ENCODE data around the gene ASCC3.

ASCC3 gene

DNA sequence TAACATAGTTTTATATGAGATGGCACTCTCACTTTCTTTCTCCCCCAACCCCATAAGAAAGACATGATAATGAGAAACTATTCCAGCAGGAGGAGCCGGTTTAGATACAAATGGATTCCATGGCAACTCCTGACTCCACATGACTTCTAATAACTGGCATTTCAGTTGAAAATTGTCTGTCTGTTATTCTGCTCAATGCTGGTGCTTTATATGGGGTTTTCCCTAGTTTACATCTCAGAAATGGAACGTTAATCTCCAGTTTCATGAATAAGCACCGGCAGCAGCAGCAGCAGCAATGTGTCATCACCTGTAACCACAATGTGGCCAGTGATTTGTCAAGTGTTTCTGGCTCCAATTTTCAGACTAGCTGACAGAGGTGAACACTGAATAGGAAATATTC is 408.5 kb downstream of the ASCC3 start:
- peak; percentile 92 for ATAC-seq
- H3K27ac Mint-ChIP-seq = no peak overlapping the region
- no peak overlapping the region for H3K4me3 Mint-ChIP-seq
- peaks cover 20% of the 10 kb centered on the region for H3K27me3 Mint-ChIP-seq
- H3K9me3 Mint-ChIP-seq = peaks cover 0 to 6% of the 10 kb centered on the region in 2 donors
- peak in 1 of 2 donors; percentile 62 for DNase-seq
- H3K4me1 Mint-ChIP-seq = peaks cover 14% of the 10 kb centered on the region

DNA sequence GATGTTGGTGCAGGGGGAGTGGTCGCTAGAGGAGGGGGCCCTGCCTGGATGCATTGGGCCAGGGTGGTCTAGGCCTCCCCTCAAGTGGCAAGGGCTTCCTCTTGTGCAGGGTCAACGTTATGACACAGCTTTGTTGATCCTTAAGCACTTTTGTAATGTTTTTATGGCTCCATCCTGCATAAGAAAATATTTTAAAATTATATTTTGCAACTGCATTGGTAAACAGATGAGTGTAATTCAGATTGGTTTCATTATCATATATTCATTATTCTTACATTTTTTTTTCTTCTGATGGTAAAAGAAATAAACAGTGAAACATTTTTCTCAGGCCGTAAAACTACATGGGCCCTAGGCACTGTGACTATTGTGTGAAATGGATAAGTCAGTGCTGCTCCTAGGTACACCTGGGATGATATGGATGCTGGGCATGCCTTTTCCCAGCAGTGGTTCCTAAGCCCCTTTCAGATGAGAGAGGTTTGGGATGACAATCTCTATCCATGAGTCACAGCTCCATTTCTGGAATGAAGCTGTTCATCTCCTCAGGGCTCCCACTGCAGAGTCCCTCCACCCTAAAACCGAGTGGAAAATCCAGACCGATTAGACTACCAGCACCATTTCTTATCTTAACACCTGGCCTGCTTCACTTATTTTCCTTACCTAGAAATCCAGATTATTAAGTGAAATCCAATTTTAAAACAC is 410.6 kb downstream of the ASCC3 start:
- Mint-ChIP-seq H3K27ac (peak overlapping the region in 1 of 2 donors; percentile 34), H3K27me3 (no peaks in the 10 kb centered on the region), H3K4me1 (peaks cover 33% of the 10 kb centered on the region), H3K4me3 (no peak overlapping the region), H3K9me3 (peaks cover 5 to 14% of the 10 kb centered on the region in 2 donors)
- DNase-seq (no peak), ATAC-seq (no peak)

DNA sequence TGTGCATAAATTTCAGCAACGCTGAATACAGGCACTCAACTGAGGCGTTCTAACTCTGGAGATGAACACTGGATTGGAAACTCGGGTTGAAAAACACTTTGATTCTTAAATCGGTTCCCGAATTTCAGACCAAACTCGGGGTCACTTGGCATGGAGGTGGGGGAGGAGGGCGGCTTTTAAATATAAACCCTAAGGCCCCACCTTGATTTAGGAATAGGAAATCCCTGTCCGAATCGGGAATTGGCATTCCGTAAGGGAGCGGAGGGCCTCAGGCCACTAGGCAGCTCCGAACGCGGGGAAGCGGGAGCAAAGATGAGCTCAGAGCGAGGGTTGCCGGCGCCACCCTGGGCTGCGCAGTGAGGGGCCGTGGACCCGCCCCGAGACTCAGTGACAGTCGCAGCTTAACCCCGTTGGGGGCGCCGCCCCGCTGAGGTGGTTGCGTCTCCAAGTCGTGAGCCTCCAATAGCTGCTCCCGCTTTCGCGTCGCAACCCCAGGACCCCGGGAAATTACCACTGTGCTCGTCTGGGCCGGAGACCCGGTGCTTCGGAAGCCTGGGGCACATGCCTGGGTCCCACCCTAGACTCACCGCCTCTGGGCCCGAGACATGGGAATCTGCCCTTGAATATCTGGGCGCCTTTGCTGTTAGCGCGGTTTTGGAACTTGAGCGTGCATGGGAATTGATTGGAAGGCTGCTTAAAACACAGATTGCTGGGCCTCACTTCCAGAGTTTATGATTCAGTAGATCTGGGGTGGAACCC is 411.8 kb downstream of the ASCC3 start:
- no peaks in the 10 kb centered on the region for H3K27me3 Mint-ChIP-seq
- no peak for DNase-seq
- peaks cover 5 to 14% of the 10 kb centered on the region in 2 donors for H3K9me3 Mint-ChIP-seq
- ATAC-seq = no peak
- H3K4me1 Mint-ChIP-seq = peaks cover 45% of the 10 kb centered on the region
- no peak overlapping the region for H3K27ac Mint-ChIP-seq
- H3K4me3 Mint-ChIP-seq = no peak overlapping the region

DNA sequence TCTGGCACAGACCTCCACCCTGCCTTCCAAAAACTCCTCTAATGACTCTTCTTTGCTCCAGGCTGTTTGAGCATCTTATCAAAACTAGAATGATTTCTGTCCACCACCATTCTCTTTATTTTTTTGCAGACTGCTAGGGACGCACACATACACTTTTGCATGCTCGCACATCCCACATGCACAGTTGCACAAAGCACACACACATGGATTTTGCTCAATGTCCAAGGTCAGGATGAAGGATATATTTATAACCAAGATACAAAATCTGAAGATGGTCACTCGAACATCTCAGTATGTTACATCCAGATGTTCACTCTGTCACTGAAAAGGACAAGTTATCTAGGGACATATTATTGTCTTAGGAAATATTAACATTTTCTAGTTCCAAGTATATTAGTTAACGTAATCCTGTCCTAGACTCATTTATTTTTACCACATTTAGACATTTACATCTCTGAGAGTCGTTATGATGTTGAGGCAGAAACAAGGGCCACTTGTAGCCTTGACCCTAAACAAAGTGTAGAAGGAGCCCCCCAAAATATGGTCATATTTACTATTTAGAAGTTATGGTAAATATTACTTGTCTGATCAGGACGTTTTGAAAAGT is 413.0 kb downstream of the ASCC3 start:
- no peak overlapping the region for H3K27ac Mint-ChIP-seq
- H3K27me3 Mint-ChIP-seq = no peaks in the 10 kb centered on the region
- no peak overlapping the region for H3K4me3 Mint-ChIP-seq

DNA sequence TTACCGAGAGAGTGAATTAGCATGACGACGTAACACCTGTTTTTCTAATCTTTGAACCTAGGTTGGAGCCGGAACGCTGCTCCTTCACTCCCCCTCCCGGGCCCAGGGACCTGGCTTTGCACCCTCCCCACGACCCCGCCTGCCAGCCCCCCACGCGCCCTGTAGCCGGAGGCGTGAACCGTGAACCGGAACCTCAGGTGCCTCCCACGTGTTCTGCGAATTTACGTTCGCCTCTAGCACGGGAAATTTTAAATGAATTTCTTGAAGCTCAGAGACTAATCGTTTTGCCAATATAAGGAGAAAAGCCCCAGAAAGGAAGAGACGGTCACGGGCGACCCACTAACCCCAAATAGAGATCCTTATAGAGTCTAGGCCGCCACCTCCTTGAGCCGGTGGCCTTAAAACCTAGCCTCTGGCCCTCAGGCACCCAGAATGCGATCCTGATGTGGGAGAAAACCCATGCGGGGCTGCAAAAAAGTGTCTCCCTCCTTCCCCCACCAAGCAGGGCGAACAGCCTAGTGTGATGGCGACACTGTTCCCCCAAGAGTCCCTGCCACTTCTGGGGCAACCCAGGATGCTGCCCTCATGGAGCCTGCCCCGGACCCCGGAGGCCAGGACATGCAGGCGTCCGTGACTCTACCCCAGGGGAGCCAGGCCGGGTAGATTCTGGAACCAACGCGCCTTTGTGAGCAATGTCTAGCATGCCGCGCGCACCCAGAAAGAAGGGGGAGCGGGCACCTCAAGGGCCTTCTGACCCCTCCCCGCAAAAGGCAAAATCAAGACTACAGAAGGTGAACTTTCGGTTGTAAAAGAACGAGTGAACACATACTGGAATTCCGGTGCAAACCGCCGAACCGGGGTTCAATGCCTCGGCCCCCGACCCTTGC is 413.8 kb downstream of the ASCC3 start:
- Mint-ChIP-seq H3K27me3 (no peaks in the 10 kb centered on the region), H3K4me1 (peaks cover 42% of the 10 kb centered on the region), H3K9me3 (peaks cover 5 to 14% of the 10 kb centered on the region in 2 donors), H3K27ac (peak overlapping the region in 1 of 2 donors; percentile 82), H3K4me3 (peak overlapping the region in 1 of 2 donors; percentile 35)
- DNase-seq (no peak), ATAC-seq (no peak)

More for the DNA sequence above, 413.0 kb downstream of the ASCC3 start:
- Mint-ChIP-seq H3K4me1 (peaks cover 48% of the 10 kb centered on the region), H3K9me3 (peaks cover 5 to 14% of the 10 kb centered on the region in 2 donors)
- ATAC-seq (no peak), DNase-seq (no peak)

DNA sequence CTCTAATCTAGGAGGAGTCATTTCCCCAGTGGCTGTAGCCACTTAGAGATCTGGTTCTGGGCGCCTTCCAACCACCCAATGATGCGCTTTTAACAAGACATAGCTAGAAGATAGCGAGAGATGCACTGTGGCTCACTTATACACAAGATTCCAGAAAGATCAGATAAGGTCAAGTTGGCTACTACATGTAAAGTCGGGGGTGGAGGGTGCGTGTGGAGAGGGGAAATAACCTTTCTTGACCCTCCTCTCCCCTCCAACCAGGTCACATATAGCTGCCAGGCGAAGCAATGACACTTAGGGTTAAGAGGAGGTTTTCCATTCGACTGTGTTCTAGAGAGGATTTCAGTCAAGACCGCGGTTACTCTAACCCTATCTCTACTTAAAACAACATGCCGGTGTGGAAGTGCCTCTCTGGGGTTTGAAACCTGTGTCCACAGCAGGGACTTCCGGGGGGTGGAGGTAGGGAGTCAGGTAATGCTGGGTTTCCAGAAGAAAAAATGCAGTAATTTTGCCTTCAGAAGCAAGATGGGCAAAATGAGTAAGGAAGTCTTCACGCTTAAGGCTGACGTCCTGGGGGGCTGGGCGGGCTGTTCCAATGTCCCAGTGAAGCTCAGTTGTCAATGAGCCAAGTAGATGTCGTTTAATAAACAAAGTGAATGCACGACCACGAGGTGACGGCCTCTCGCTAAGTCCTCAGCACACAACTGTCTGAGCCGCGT is 414.6 kb downstream of the ASCC3 start:
- no peaks in the 10 kb centered on the region for H3K27me3 Mint-ChIP-seq
- H3K9me3 Mint-ChIP-seq = peaks cover 5 to 14% of the 10 kb centered on the region in 2 donors
- H3K4me3 Mint-ChIP-seq = peak overlapping the region in 1 of 2 donors; percentile 35
- H3K27ac Mint-ChIP-seq = peak overlapping the region in 1 of 2 donors; percentile 82
- H3K4me1 Mint-ChIP-seq = peaks cover 49% of the 10 kb centered on the region
- DNase-seq = no peak
- no peak for ATAC-seq

DNA sequence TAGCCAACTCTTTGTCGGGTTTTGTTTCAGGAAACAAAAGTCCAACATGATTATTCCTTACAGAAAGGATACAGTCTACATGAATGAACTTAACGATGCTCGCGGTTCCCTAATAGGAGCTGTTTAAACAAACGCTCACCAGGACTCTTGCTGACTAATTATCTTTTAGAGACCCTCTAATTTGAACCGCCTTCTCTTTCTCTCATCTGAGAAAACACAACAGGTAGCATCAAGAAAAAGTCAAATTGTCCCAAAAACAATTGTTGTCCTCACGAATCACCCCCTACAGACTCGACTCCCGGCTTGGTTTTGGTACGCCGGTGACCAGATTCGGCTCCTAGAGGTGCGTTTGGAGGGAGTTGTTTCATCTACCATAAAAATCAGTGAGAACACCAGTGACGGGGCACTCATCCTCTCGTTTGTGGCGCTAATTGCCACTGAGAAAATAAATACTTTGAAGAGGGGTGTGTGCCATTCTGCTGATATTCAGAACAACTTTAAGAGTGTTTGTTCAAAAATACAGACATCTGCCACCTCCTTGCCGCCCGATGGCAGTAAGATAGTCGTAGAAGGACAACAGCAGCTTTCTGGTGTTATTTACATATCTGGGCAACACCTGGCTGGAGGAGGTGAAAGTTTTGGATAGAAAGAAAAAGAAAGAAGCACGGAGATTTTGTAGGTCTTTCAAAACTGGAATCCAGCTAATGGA is 415.3 kb downstream of the ASCC3 start:
- Mint-ChIP-seq H3K4me3 (peak overlapping the region; percentile 32 to 73), H3K9me3 (peaks cover 5 to 14% of the 10 kb centered on the region in 2 donors), H3K27me3 (no peaks in the 10 kb centered on the region), H3K27ac (no peak overlapping the region), H3K4me1 (peaks cover 53% of the 10 kb centered on the region)
- no peak for ATAC-seq
- DNase-seq = no peak

DNA sequence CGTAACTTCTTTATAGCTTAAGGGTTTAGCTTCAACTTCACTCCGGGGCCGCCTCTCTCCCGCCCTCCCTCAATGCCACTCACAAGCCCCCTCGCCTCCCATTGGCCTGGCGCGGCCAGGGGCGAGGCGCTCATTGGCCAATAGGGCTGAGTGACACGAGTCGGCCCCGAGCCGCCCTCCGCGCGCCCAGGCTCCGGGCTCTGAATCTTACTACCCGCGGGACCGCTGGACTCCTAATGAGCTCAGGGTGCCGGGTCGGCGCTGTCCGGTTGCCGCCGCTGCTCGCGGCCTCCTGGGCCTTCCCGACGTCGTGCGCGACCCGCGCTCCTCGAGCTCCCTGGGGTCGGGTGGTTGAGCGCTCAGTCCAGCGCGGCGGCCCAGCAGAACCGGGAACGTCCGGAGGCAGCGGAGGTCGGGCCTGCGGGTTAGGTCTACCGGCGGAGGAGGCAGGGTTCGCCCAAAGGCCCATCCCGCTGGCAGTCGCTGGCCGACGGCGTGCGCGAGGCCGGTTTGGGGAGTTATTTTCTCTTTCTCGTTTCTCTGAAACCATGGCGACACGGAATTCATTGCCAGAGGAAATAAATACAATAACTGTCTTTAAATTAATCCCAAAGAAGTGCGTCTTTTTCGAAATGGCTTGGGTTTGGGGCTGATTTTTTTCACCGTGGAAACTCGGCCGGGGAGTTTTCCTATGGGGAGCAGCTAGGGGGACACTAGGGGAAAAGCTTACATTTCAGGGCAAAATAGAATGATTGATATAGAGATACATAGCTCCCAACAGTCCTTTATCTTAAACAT is 416.0 kb downstream of the ASCC3 start, which contains the start of gene SIM1:
SIM1 (minus strand) TSS at position 19 of the 798 bp plus-strand sequence. CDS start 1,453 bp downstream, outside the sequence.
- peaks cover 53% of the 10 kb centered on the region for H3K4me1 Mint-ChIP-seq
- ATAC-seq (peak; percentile 66), DNase-seq (no peak)
- H3K4me3 Mint-ChIP-seq = peak within 1 kb of the TSS; percentile 32 to 73
- peak within 1 kb of the TSS in 1 of 2 donors; percentile 78 for H3K27ac Mint-ChIP-seq
- no peaks in the 10 kb centered on the region for H3K27me3 Mint-ChIP-seq
- H3K9me3 Mint-ChIP-seq = peaks cover 5 to 14% of the 10 kb centered on the region in 2 donors

DNA sequence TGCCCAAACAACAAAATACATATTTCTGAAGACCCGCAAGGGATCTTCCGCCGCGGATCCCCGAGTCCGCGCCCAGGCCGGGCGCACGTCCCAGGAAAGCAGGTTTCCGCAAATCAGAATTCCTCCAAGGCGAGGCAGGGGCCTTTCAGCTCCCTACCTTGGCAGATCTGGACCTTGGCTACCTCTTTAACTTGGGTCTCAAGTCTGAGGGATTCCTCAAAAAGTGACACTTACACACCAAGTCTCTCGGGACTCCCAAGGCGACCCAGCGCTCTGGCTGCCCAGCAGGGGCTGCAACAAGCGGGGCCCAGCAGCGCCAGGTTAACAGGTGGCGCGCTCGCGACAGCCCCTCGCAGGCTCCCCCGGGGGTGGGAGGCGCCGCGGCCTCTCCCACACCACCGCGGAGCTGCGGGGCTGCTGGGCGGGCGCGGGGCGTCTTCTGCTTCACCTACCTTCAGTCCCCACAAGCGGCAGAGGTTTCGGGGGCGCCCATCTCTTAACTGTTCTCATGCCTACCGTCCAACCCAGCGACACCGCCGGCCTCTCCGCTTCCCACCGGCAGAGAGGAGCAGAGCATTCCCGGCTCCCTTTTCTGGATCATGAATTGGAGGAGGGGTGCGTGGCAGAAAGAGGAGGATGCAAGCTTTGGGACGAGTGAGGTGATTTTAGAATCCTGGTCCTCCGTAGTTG is 416.8 kb downstream of the ASCC3 start:
- Mint-ChIP-seq H3K4me3 (peak overlapping the region in 1 of 2 donors; percentile 73), H3K9me3 (peaks cover 10 to 14% of the 10 kb centered on the region in 2 donors), H3K27ac (peak overlapping the region in 1 of 2 donors; percentile 48), H3K4me1 (peaks cover 53% of the 10 kb centered on the region), H3K27me3 (no peaks in the 10 kb centered on the region)
- ATAC-seq (no peak), DNase-seq (no peak)

DNA sequence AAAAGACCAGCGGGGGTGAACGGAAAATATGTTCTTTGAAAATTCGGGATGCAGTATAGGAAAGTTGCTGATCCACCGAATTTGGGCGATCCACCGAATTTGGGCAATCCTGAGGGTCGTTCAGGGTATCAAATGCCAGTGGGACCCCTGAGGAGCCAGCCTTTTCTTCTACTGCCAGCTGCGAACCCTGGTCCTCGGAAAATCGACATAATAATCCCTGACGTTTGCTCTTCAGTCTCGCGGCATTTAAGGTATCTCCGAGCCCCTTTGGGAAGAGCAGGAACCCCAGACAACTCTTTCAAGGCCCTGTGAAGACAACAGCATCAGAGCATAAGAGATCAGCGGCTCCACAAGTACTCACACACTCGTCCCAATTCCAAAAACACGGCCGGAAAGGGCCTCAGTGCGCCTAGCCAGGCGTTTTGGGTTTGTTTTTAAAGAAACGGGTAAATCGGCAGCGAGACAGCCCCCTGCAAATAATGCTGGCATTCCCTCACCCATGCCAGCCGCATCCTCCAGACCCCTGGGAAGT is 417.4 kb downstream of the ASCC3 start:
- H3K9me3 Mint-ChIP-seq = peaks cover 14 to 16% of the 10 kb centered on the region in 2 donors
- H3K4me3 Mint-ChIP-seq = peak overlapping the region in 1 of 2 donors; percentile 12
- DNase-seq (no peak), ATAC-seq (no peak)
- no peaks in the 10 kb centered on the region for H3K27me3 Mint-ChIP-seq
- H3K4me1 Mint-ChIP-seq = peaks cover 53% of the 10 kb centered on the region
- H3K27ac Mint-ChIP-seq = peak overlapping the region in 1 of 2 donors; percentile 48

DNA sequence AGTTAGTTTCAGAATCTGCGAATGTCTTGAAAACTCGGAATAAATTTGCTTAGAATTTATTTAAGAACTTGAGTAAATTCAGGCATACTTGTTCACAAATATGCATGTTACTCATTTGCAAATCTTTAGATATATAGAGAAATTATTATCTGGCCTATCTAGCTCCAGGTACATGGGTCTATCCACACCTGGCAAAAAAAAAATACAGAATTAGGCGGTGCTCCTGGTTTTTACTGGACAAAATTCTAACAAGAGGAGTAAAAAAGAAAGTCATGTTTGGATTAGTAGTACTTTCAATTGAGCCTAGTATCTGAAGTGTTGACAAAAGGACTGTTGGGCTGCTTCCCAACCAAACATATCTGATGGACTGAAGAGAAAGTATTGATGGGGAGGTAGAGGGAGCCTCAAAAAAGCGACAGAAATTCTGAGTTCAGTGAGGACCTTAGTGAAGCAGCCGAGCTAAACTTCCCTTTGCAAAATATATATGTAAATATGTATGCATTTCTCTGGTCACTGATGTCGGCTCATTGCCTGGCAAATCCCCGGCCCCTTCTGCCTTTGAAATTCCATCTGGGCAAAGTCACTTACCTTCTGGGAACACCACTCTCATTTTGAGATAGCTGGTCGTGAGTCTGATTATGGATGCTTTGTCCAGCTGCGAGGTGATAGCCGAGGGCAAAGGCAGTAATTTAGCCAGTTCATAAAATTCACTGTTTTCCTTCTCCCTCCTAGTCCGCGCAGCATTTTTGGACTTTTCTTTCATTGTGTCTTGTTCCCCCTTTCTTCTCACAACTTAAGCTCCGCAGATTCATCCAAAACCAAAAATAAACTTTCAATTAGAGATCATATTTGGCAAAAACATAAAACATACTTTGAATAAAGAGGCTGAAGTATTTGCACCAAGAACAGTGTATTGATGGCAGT is 418.2 kb downstream of the ASCC3 start:
- no peak overlapping the region for H3K4me3 Mint-ChIP-seq

More for the DNA sequence above, 418.2 kb downstream of the ASCC3 start:
- Mint-ChIP-seq H3K27ac (peak overlapping the region in 1 of 2 donors; percentile 2), H3K9me3 (peaks cover 14 to 16% of the 10 kb centered on the region in 2 donors), H3K27me3 (no peaks in the 10 kb centered on the region), H3K4me1 (peaks cover 59% of the 10 kb centered on the region)
- ATAC-seq (no peak), DNase-seq (no peak)
